Measurements from ENCODE around the gene FOXD4L1.
"Not testable (repeated sequence)": the region's sequence is repeated elsewhere in the genome, so short reads cannot be mapped to it uniquely, and the experiment has no call there.

FOXD4L1 gene

DNA sequence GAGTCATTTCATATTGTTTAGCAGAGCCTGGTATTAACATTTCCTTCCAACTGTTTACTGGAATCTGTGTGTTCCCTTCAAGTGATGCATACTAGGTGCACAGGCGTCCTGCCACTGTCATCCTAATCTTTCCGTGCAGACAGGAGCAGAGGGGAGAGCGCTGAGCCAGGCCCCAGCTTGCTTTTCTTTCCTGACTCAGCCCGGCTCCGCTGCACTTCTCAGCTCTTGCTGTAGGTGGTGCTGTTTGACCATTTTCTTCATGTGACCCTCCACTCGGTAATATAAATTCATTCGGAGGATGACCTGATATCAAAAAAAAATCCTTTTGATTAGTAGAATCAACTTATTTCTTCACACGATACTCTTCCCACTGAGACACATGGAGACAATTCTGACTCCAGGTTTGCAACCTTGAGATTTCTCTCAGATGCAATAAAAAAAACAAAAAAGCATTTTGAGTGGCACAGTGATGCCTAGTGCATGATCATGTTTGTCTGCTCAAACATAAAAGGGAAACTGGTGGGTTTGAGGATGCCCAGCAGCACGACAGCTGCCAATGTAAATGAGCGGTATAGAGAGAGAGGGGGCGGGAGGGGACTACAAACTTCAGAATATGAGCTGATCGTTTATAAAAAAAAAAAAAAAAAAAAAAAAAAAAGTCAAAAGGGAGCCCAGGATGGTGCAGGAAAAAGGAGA is 29.0 kb downstream of the FOXD4L1 start:
- not testable (repeated sequence) for DNase-seq

DNA sequence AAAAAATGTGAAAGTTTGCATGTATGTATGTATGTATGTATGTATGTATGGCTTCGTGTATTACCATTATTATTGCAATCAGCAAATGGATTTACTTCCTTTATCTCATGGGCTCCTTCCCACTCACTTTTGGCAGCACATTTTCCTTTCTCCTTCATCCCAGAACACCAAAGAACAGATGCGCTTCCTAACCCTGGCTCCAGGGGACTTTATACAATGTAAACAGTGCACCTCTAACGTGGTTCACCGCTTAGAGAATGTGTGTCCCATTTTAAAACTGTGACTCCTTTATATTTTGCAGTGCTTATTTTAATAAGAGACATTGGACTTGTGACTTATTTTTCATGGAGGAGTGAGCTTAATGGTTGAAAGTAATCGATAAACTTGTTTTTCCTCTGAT is 29.7 kb downstream of the FOXD4L1 start:
- not testable (repeated sequence) for DNase-seq

DNA sequence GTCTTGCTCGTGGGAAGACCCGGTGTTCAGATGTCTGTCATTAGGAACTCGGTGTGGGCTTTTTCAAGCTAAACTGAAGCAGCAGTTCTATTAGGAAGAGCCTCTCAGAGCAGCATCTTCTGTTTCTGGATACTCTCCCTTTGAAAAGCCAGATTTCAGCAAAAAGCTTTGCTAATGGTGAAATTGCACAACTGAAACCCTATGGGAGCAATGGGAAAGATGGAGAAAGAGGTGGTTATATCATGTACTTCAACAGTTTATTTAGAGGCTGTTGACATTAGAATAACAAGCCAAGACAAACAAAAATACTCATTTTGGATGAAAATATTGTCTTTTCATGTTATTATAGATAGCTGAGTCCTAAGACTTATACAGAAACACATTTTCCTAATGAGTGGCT is 30.4 kb downstream of the FOXD4L1 start:
- DNase-seq, result not testable (repeated sequence)

DNA sequence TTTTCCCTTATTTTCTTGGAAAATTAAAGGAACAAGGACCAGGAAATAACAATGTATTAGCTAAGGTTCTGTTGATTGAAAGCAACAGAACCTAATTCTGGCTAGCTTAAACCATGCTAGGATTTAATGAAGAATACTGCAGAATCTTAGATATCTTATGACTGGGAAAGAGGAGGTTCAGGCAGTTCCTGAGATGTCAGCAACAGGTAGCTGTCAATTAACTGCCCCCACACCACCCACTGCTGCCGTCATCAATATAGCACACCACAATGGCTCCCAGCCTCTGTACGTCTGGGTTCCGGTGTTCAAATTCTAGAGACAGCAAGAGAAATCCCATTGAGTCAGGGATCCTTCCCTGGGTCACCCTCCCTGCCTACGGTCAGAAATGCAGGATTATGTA is 34.5 kb downstream of the FOXD4L1 start:
- DNase-seq, result not testable (repeated sequence)

DNA sequence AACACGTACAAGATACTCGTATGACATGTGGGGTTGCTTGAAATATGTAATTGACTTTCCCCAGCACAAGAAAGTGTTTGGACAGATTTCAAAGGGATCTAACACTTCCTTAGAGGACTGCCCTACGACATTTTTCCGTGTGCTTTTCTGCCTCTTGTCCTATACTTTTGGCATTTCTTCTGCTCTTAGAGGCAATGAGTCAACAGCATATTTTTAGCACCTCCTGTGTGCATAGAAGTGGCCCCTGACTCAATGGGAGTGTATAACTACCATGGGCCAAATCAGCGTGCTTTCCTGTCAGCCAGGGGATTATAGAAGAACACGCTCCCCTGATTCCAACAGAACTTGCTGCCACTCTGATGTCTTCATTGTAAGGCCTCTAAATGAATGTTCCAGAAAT is 38.1 kb downstream of the FOXD4L1 start:
- DNase-seq, result not testable (repeated sequence)

DNA sequence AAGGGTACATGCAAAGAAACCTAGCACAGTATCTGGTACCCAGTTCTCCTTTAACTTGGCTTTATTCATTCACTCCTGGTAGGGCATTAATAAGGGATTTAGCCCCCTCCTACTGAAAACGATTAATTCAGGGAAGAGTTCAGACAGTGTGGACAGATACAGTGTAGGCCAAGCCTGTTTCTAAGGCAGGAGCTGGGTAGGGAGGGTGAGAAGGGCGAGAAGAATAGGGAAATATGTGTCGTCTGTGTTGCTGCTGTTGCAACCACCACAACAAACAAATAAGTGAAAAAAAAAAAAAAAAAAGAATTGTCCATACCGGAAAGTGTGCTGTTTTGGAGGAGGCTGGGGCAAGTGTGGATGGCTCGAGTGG is 42.4 kb downstream of the FOXD4L1 start:
- not testable (repeated sequence) for DNase-seq

DNA sequence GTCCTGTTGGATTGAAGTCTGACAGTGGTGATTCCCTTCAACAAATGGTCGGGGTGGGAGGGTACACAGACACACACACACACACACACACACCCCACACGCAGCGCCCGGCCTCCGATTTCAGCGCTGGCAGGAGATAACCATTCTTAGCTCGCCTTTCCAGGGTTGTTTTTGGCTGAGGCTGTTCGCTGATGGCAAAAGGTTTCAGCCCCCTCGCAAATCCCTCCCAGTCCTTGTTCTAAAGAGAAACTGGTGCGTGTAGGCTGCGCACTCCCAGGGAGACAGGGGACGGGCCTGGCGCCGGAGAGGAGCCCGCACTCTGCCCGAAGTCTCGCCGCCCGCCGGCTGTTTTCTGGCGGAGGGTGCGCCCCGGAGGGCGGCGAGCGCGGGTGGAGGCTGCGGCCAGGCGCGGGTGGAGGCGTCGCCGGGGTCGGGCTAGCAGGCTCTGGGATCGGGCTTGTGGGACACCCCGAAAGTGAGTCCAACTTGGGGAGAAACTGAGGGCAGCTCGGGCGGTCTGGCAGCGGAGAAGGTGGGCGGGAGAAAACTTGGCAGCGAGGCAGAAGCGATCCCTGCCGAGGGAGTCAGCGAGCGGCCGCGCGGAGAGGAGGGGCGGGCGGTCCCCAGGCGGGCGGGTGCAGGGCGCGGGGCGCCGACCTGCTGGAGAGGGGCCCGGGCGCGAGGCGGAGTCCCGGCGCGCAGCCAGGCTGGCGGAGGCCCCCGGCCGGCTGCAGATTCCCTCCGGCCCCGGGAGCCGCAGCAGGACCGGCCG is 42.9 kb downstream of the FOXD4L1 start:
- DNase-seq, result not testable (repeated sequence)

DNA sequence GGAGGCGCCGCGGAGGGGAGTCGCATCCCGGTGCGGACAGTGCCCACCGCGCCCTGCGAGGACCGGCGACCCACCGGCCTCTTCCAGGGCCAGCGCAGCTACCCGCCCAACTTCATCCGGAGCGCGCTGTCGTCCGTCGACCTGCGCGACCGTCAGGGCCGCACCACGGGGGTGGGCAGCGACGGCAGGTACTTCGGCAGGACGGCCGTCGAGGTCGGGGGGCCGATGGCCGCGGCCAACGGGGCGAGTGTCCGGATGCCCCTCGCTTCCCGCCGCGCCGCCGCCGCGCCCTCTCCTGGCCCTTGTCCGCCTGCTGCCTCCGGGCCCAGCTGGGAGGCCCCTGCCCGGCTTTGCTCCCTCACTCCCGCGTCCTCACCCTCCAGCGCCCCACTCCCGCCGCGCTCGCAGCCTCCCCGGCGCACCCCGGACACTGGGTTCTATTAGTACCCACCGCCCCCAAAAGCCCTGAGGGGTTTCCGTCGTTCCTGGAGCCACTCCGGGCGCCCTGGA is 43.6 kb downstream of the FOXD4L1 start:
- not testable (repeated sequence) for DNase-seq

DNA sequence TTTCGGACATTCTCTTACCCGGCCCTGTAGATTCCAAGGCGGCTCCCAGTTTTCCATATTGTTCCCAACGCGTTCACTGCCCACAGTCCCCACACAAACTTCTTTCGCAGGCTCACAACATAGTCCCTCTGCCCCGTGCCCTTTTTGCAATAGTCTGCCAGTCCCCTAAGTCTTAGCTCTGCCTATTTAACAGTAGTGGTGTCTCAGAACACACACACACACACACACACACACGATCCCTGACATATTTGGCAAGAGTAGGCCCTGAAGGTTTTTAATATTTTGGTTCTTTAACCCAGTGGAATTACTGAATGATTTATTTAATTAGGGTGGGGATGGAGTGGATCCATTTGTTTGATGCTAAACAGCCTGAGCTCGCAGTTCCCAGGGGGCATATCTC is 44.1 kb downstream of the FOXD4L1 start:
- DNase-seq, result not testable (repeated sequence)
